Measurements from ENCODE around the gene XYLT1. TPM values are rescaled to one million over a fixed set of nuclear protein-coding genes. Genes with fewer than 3 reads are reported as not detected.

Gene XYLT1
- total RNA-seq, 1 experiment from 2014 or later: 1.7 TPM

- H3K36me3 ChIP-seq (ENCODE audit: low read depth): no peaks in the 10 kb centered on the region
- H3K9me2 ChIP-seq (ENCODE audit: insufficient read depth): no peaks in the 10 kb centered on the region
- CTCF ChIA-PET: no interaction called here
- no peak overlapping the region for H3K27ac ChIP-seq
- H4K20me1 ChIP-seq (ENCODE audit: insufficient read depth): no peaks in the 10 kb centered on the region
- H3K79me2 ChIP-seq (ENCODE audit: low read depth): no peaks in the 10 kb centered on the region
- no peak overlapping the region for H3K4me3 ChIP-seq
- H3K4me2 ChIP-seq: no peak overlapping the region
- no peaks in the 10 kb centered on the region for H3K9me3 ChIP-seq (ENCODE audit: insufficient read depth, low read depth)
- DNase-seq: no peak
- TF ChIP-seq, protein P1, sequence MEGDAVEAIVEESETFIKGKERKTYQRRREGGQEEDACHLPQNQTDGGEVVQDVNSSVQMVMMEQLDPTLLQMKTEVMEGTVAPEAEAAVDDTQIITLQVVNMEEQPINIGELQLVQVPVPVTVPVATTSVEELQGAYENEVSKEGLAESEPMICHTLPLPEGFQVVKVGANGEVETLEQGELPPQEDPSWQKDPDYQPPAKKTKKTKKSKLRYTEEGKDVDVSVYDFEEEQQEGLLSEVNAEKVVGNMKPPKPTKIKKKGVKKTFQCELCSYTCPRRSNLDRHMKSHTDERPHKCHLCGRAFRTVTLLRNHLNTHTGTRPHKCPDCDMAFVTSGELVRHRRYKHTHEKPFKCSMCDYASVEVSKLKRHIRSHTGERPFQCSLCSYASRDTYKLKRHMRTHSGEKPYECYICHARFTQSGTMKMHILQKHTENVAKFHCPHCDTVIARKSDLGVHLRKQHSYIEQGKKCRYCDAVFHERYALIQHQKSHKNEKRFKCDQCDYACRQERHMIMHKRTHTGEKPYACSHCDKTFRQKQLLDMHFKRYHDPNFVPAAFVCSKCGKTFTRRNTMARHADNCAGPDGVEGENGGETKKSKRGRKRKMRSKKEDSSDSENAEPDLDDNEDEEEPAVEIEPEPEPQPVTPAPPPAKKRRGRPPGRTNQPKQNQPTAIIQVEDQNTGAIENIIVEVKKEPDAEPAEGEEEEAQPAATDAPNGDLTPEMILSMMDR (conservative IDR thresholded peaks at IDR 0.05): no peak
- TF ChIP-seq EZH2 (IDR thresholded peaks at IDR 0.05; ENCODE audit: low read depth): no peak
- intact Hi-C loops (cut with micrococcal nuclease; ENCODE audit: unreplicated experiment): no loop called here
- POLR2A ChIA-PET (ENCODE audit: unreplicated experiment): no interaction called here
- peaks cover 51% of the 10 kb centered on the region for H3K27me3 ChIP-seq (ENCODE audit: insufficient read depth, low read depth)
- H2AFZ ChIP-seq: no peak overlapping the region
- no TSS peak for BruUV-seq (replicated peaks)
- H3F3A ChIP-seq (ENCODE audit: insufficient read depth, low read depth): no peaks in the 10 kb centered on the region
- no peaks in the 10 kb centered on the region for H3K4me1 ChIP-seq (replicated peaks; ENCODE audit: insufficient read depth)
These were observed 39.7 kb downstream of the XYLT1 start for GRCh38 chr16:17431012-17431411.

- Histone ChIP-seq H2AFZ (no peak overlapping the region), H3K27ac (no peak overlapping the region), H3K79me2 (ENCODE audit: low read depth) (no peaks in the 10 kb centered on the region), H3K4me3 (no peak overlapping the region), H3K27me3 (ENCODE audit: insufficient read depth, low read depth) (peaks cover 27% of the 10 kb centered on the region; the same call in 1 of the 2 replicates), H3F3A (ENCODE audit: insufficient read depth, low read depth) (no peaks in the 10 kb centered on the region), H3K4me2 (no peak overlapping the region), H3K4me1 (replicated peaks; ENCODE audit: insufficient read depth) (no peaks in the 10 kb centered on the region), H3K36me3 (ENCODE audit: low read depth) (no peaks in the 10 kb centered on the region), H4K20me1 (ENCODE audit: insufficient read depth) (no peaks in the 10 kb centered on the region), H3K9me3 (ENCODE audit: insufficient read depth, low read depth) (no peaks in the 10 kb centered on the region), H3K9me2 (ENCODE audit: insufficient read depth) (no peaks in the 10 kb centered on the region)
- ChIA-PET CTCF (no interaction called here), POLR2A (ENCODE audit: unreplicated experiment) (no interaction called here)
- intact Hi-C loops (cut with micrococcal nuclease; ENCODE audit: unreplicated experiment): no loop called here
- no peak for TF ChIP-seq EZH2 (IDR thresholded peaks at IDR 0.05; ENCODE audit: low read depth)
- TF ChIP-seq, protein P1 (conservative IDR thresholded peaks at IDR 0.05): no peak
- DNase-seq: no peak
- BruUV-seq (replicated peaks): no TSS peak
These were observed 44.3 kb downstream of the XYLT1 start for GRCh38 chr16:17426451-17426850.

- Histone ChIP-seq H3K4me3 (no peak overlapping the region), H3K36me3 (ENCODE audit: low read depth) (no peaks in the 10 kb centered on the region), H3K27ac (no peak overlapping the region), H3K79me2 (ENCODE audit: low read depth) (no peaks in the 10 kb centered on the region), H3K27me3 (ENCODE audit: insufficient read depth, low read depth) (peaks cover 20% of the 10 kb centered on the region; the same call in 1 of the 2 replicates), H4K20me1 (ENCODE audit: insufficient read depth) (no peaks in the 10 kb centered on the region), H3K9me2 (ENCODE audit: insufficient read depth) (no peaks in the 10 kb centered on the region), H3K4me1 (replicated peaks; ENCODE audit: insufficient read depth) (no peaks in the 10 kb centered on the region), H3F3A (ENCODE audit: insufficient read depth, low read depth) (no peaks in the 10 kb centered on the region), H3K4me2 (no peak overlapping the region), H2AFZ (no peak overlapping the region), H3K9me3 (ENCODE audit: insufficient read depth, low read depth) (no peaks in the 10 kb centered on the region)
- DNase-seq: no peak
- intact Hi-C loops (cut with micrococcal nuclease; ENCODE audit: unreplicated experiment): no loop called here
- BruUV-seq (replicated peaks): no TSS peak
- ChIA-PET POLR2A (ENCODE audit: unreplicated experiment) (no interaction called here), CTCF (no interaction called here)
- no peak for TF ChIP-seq EZH2 (IDR thresholded peaks at IDR 0.05; ENCODE audit: low read depth)
- TF ChIP-seq, protein P1 (conservative IDR thresholded peaks at IDR 0.05): no peak
These were observed 46.0 kb downstream of the XYLT1 start for GRCh38 chr16:17424771-17425170.

All from PC-9 (cell line).